WTC11 (cell line): ENCODE data around the gene PAX8.

Source experiments
- ATF1 ChIP-seq: sonication (generic); formaldehyde crosslinking; IDR thresholded peaks from 2 replicates; pipeline ENCODE4 v1.8.1; 2023; ENCODE audit warnings: mild to moderate bottlenecking, moderate library complexity, missing genetic modification reagents
- CBFB ChIP-seq: sonication (generic); formaldehyde crosslinking; IDR thresholded peaks from 2 replicates; pipeline ENCODE4 v1.8.1; 2022; ENCODE audit warnings: mild to moderate bottlenecking, low read depth, missing genetic modification reagents
- CREB1 ChIP-seq: sonication (generic); formaldehyde crosslinking; IDR thresholded peaks from 2 replicates; pipeline ENCODE4 v1.8.0; 2023; ENCODE audit warnings: mild to moderate bottlenecking, missing genetic modification reagents
- IRF2 ChIP-seq: sonication (generic); formaldehyde crosslinking; IDR thresholded peaks from 2 replicates; pipeline ENCODE4 v1.8.0; 2022; ENCODE audit warnings: low read depth, missing genetic modification reagents, borderline replicate concordance
- JUN ChIP-seq: sonication (generic); formaldehyde crosslinking; IDR thresholded peaks from 2 replicates; pipeline ENCODE4 v1.8.0; 2023; ENCODE audit warnings: mild to moderate bottlenecking, missing genetic modification reagents
- TEAD1 ChIP-seq: sonication (generic); formaldehyde crosslinking; IDR thresholded peaks from 2 replicates; pipeline ENCODE4 v1.8.0; 2022; ENCODE audit warnings: mild to moderate bottlenecking, missing genetic modification reagents
- ZBTB21 ChIP-seq: sonication (generic); formaldehyde crosslinking; IDR thresholded peaks from 2 replicates; pipeline ENCODE4 v1.8.1; 2023; ENCODE audit warnings: mild to moderate bottlenecking, missing genetic modification reagents, borderline replicate concordance
- TF ChIP-seq, protein P1 (sequence below): fragments of 200-600 bp; IDR thresholded peaks from 2 replicates; pipeline ENCODE4 v1.8.0; 2022; ENCODE audit warnings: antibody characterized with exemption
- TF ChIP-seq, protein P2 (sequence below): sonication (generic); formaldehyde crosslinking; IDR thresholded peaks from 2 replicates; pipeline ENCODE4 v1.8.1; 2022; ENCODE audit warnings: low read depth, mild to moderate bottlenecking, moderate library complexity, missing genetic modification reagents, borderline replicate concordance
- TF ChIP-seq, protein P3 (sequence below): sonication (generic); formaldehyde crosslinking; IDR thresholded peaks from 2 replicates; pipeline ENCODE4 v1.8.0; 2022; ENCODE audit warnings: mild to moderate bottlenecking, missing genetic modification reagents
- TF ChIP-seq, protein P4 (sequence below): fragments of 250-450 bp; sonication (Bioruptor Pico); IDR thresholded peaks from 2 replicates; pipeline ENCODE4 v1.8.0; 2021; ENCODE audit warnings: mild to moderate bottlenecking
- TF ChIP-seq, protein P5 (sequence below): sonication (generic); formaldehyde crosslinking; IDR thresholded peaks from 2 replicates; pipeline ENCODE4 v1.8.0; 2022; ENCODE audit warnings: mild to moderate bottlenecking, missing genetic modification reagents
- TF ChIP-seq, protein P6 (sequence below): sonication (generic); formaldehyde crosslinking; IDR thresholded peaks from 2 replicates; pipeline ENCODE4 v1.8.1; 2023; ENCODE audit warnings: mild to moderate bottlenecking, missing genetic modification reagents, borderline replicate concordance

DNA sequence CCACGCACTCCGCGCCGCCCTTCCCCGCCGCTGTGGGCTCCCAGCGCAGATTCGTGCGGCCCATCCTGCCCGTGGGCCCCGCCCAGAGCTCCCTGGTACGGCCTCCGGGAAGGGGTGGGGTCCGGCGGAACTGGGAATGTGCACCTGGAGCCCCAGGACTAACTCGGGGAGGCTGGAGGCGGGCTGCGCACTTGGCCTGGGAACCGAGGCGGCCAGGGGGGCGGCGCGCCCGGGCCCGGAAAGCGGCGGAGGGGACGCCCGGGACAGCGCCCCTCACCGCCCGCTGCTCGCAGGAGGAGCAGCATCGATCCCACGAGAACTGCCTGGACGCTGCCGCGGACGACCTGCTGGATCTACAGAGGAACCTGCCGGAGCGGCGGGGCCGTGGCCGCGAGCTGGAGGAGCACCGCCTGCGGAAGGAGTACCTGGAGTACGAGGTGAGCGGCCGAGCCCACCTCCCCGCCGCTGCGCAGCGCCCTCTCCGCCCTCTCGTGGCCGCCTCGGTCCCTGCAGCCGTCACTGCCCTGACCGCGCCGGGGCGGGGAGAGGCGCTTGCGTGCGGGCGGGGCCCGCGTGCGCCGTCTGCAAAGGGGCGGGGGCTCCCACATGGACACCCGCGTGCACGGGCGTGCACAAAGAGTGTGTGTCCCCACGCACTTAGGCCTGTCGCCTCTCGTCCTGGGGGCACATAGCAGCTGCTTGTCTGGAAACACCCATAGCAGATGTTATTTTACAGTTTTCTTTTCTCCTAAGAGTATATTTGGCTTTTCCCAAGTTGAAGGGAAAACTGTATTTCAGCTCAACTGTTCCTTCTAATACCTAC lies 79.7 kb downstream of the PAX8 start:
- TF ChIP-seq IRF2: no peak
- TF ChIP-seq, protein P1, sequence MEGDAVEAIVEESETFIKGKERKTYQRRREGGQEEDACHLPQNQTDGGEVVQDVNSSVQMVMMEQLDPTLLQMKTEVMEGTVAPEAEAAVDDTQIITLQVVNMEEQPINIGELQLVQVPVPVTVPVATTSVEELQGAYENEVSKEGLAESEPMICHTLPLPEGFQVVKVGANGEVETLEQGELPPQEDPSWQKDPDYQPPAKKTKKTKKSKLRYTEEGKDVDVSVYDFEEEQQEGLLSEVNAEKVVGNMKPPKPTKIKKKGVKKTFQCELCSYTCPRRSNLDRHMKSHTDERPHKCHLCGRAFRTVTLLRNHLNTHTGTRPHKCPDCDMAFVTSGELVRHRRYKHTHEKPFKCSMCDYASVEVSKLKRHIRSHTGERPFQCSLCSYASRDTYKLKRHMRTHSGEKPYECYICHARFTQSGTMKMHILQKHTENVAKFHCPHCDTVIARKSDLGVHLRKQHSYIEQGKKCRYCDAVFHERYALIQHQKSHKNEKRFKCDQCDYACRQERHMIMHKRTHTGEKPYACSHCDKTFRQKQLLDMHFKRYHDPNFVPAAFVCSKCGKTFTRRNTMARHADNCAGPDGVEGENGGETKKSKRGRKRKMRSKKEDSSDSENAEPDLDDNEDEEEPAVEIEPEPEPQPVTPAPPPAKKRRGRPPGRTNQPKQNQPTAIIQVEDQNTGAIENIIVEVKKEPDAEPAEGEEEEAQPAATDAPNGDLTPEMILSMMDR: peak; percentile 79
- TF ChIP-seq, protein P2, sequence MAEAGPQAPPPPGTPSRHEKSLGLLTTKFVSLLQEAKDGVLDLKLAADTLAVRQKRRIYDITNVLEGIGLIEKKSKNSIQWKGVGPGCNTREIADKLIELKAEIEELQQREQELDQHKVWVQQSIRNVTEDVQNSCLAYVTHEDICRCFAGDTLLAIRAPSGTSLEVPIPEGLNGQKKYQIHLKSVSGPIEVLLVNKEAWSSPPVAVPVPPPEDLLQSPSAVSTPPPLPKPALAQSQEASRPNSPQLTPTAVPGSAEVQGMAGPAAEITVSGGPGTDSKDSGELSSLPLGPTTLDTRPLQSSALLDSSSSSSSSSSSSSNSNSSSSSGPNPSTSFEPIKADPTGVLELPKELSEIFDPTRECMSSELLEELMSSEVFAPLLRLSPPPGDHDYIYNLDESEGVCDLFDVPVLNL (CRISPR knock-in tag): no peak
- TF ChIP-seq, protein P3, sequence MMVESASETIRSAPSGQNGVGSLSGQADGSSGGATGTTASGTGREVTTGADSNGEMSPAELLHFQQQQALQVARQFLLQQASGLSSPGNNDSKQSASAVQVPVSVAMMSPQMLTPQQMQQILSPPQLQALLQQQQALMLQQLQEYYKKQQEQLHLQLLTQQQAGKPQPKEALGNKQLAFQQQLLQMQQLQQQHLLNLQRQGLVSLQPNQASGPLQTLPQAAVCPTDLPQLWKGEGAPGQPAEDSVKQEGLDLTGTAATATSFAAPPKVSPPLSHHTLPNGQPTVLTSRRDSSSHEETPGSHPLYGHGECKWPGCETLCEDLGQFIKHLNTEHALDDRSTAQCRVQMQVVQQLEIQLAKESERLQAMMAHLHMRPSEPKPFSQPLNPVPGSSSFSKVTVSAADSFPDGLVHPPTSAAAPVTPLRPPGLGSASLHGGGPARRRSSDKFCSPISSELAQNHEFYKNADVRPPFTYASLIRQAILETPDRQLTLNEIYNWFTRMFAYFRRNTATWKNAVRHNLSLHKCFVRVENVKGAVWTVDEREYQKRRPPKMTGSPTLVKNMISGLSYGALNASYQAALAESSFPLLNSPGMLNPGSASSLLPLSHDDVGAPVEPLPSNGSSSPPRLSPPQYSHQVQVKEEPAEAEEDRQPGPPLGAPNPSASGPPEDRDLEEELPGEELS (CRISPR knock-in tag): peak; percentile 59; the same call in 1 of the 2 replicates
- TF ChIP-seq TEAD1 (CRISPR knock-in tag): no peak
- TF ChIP-seq JUN (CRISPR knock-in tag): no peak
- TF ChIP-seq ZBTB21: peak; percentile 42; the same call in 1 of the 2 replicates
- TF ChIP-seq, protein P4, sequence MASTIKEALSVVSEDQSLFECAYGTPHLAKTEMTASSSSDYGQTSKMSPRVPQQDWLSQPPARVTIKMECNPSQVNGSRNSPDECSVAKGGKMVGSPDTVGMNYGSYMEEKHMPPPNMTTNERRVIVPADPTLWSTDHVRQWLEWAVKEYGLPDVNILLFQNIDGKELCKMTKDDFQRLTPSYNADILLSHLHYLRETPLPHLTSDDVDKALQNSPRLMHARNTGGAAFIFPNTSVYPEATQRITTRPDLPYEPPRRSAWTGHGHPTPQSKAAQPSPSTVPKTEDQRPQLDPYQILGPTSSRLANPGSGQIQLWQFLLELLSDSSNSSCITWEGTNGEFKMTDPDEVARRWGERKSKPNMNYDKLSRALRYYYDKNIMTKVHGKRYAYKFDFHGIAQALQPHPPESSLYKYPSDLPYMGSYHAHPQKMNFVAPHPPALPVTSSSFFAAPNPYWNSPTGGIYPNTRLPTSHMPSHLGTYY (CRISPR knock-in tag): no peak
- TF ChIP-seq CBFB (CRISPR knock-in tag): 0 out of 2 replicates have a peak, but pooled peaks have one; percentile 59
- no peak for TF ChIP-seq ATF1 (CRISPR knock-in tag)
- TF ChIP-seq CREB1 (CRISPR knock-in tag): no peak
- TF ChIP-seq, protein P5, sequence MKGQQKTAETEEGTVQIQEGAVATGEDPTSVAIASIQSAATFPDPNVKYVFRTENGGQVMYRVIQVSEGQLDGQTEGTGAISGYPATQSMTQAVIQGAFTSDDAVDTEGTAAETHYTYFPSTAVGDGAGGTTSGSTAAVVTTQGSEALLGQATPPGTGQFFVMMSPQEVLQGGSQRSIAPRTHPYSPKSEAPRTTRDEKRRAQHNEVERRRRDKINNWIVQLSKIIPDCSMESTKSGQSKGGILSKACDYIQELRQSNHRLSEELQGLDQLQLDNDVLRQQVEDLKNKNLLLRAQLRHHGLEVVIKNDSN (CRISPR knock-in tag): 0 out of 2 replicates have a peak, but pooled peaks have one; percentile 49
- TF ChIP-seq, protein P6, sequence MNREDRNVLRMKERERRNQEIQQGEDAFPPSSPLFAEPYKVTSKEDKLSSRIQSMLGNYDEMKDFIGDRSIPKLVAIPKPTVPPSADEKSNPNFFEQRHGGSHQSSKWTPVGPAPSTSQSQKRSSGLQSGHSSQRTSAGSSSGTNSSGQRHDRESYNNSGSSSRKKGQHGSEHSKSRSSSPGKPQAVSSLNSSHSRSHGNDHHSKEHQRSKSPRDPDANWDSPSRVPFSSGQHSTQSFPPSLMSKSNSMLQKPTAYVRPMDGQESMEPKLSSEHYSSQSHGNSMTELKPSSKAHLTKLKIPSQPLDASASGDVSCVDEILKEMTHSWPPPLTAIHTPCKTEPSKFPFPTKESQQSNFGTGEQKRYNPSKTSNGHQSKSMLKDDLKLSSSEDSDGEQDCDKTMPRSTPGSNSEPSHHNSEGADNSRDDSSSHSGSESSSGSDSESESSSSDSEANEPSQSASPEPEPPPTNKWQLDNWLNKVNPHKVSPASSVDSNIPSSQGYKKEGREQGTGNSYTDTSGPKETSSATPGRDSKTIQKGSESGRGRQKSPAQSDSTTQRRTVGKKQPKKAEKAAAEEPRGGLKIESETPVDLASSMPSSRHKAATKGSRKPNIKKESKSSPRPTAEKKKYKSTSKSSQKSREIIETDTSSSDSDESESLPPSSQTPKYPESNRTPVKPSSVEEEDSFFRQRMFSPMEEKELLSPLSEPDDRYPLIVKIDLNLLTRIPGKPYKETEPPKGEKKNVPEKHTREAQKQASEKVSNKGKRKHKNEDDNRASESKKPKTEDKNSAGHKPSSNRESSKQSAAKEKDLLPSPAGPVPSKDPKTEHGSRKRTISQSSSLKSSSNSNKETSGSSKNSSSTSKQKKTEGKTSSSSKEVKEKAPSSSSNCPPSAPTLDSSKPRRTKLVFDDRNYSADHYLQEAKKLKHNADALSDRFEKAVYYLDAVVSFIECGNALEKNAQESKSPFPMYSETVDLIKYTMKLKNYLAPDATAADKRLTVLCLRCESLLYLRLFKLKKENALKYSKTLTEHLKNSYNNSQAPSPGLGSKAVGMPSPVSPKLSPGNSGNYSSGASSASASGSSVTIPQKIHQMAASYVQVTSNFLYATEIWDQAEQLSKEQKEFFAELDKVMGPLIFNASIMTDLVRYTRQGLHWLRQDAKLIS: no peak
